ENCODE results near the gene FIBIN. TPM values are rescaled to one million over a fixed set of nuclear protein-coding genes. Genes with fewer than 3 reads are reported as not detected.

Gene FIBIN
- total RNA-seq, 1 experiment from 2014 or later, result not detected

DNA sequence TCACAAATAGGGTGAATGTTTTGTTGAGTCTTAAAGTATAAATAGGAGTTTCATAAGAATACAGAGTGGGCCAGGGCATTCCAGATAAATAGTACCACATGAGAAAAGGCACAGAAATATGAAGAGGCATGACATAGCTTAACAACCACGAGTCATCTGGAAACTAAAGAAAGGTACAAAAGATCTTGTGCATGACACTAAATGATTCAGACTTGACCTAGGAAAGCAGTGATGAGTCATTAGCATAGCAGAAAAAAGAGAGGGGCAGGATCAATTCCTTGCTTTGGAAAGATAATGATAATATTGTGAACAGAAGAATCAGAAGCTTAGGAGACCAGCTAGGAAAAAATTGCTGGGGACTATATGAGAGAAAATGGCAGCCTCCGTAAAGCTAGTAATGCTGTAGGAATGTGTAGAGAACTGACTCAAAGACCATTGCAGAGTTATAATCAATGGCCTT lies 47.6 kb upstream of the FIBIN start:
- H2AFZ ChIP-seq (ENCODE audit: low read length), result no peak overlapping the region
- Mint-ChIP-seq H3K36me3 (ENCODE audit: insufficient read depth in 1 of 3, low read depth in 3 of 3) (no peaks in the 10 kb centered on the region), H3K4me3 (no peak overlapping the region), H3K9me3 (no peaks in the 10 kb centered on the region), H3K27me3 (ENCODE audit: low read depth) (no peaks in the 10 kb centered on the region), H3K4me1 (peaks cover 10 to 13% of the 10 kb centered on the region in 2 experiments), H3K27ac (no peak overlapping the region)
- H3K23ac ChIP-seq (ENCODE audit: insufficient read length, low read depth, low read length), result no peak overlapping the region
- no peak overlapping the region for H2BK12ac ChIP-seq (ENCODE audit: insufficient read length, low read depth, low read length)
- no peak overlapping the region for H3K4me2 ChIP-seq (ENCODE audit: insufficient read depth, insufficient read length, low read length)
- H2BK5ac ChIP-seq (ENCODE audit: insufficient read length, low read length), result no peak overlapping the region
- no peak overlapping the region for H2BK20ac ChIP-seq (ENCODE audit: low read depth, low read length, poor library complexity, severe bottlenecking)
- H3K4me1 ChIP-seq (ENCODE audit: insufficient read depth, low read length), result 0 out of 2 replicates have a peak, but pooled peaks cover 2% of the 10 kb centered on the region
- no peak overlapping the region for H3K27ac ChIP-seq (ENCODE audit: insufficient read length, low read depth, low read length)
- no peaks in the 10 kb centered on the region for H3K79me2 ChIP-seq (ENCODE audit: insufficient read depth, low read length)
- TF ChIP-seq, protein P1, sequence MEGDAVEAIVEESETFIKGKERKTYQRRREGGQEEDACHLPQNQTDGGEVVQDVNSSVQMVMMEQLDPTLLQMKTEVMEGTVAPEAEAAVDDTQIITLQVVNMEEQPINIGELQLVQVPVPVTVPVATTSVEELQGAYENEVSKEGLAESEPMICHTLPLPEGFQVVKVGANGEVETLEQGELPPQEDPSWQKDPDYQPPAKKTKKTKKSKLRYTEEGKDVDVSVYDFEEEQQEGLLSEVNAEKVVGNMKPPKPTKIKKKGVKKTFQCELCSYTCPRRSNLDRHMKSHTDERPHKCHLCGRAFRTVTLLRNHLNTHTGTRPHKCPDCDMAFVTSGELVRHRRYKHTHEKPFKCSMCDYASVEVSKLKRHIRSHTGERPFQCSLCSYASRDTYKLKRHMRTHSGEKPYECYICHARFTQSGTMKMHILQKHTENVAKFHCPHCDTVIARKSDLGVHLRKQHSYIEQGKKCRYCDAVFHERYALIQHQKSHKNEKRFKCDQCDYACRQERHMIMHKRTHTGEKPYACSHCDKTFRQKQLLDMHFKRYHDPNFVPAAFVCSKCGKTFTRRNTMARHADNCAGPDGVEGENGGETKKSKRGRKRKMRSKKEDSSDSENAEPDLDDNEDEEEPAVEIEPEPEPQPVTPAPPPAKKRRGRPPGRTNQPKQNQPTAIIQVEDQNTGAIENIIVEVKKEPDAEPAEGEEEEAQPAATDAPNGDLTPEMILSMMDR (conservative IDR thresholded peaks at IDR 0.05), result no peak
- H4K8ac ChIP-seq (replicated peaks; ENCODE audit: insufficient read length, low read depth, low read length), result no peak overlapping the region
- no peak overlapping the region for H2AK5ac ChIP-seq (ENCODE audit: insufficient read length, low read length)
- no peak overlapping the region for H3K4ac ChIP-seq (ENCODE audit: low read depth, low read length)
- no peak overlapping the region for H2BK15ac ChIP-seq (ENCODE audit: low read depth, low read length)
- H4K5ac ChIP-seq (ENCODE audit: insufficient read length, low read depth, low read length), result no peak overlapping the region
- no peaks in the 10 kb centered on the region for H4K20me1 ChIP-seq (ENCODE audit: control insufficient read depth, insufficient read depth, insufficient read length)
- no peak overlapping the region for H2BK120ac ChIP-seq (ENCODE audit: low read depth, low read length, poor library complexity, severe bottlenecking)
- H3K27me3 ChIP-seq (ENCODE audit: insufficient read depth, low read length), result no peaks in the 10 kb centered on the region
- no peak overlapping the region for H3K14ac ChIP-seq (ENCODE audit: insufficient read depth, low read length)
- H3K23me2 ChIP-seq (ENCODE audit: insufficient read length, low read depth, low read length, poor library complexity, severe bottlenecking), result peaks cover 2% of the 10 kb centered on the region
- DNase-seq, result no peak
- no peak overlapping the region for H4K91ac ChIP-seq (ENCODE audit: insufficient read length, low read depth, low read length)
- H3K9ac ChIP-seq (ENCODE audit: extremely low read depth, insufficient read length, low read length), result no peak overlapping the region
- H3K56ac ChIP-seq (ENCODE audit: insufficient read length, low read depth, low read length), result no peak overlapping the region
- H3K79me1 ChIP-seq (ENCODE audit: insufficient read depth, low read depth, low read length, poor library complexity, severe bottlenecking), result no peaks in the 10 kb centered on the region
- H3T11ph ChIP-seq (ENCODE audit: low read length), result no peak overlapping the region
- H3K18ac ChIP-seq (ENCODE audit: insufficient read length, low read depth, low read length), result no peak overlapping the region
- no peaks in the 10 kb centered on the region for H3K9me3 ChIP-seq (ENCODE audit: control insufficient read depth, low read depth, low read length)
- no CpG with 5 or more reads among the region's 2 CpGs for WGBS (ENCODE audit: extremely low coverage, insufficient read length, low lambda C conversion rate)
